ENCODE measurements around the gene RAB5B.
A peak's percentile ranks its signal among the peaks of the same experiment; 100 is the strongest.

RAB5B gene

GRCh38 chr12:55973599-55974307 lies at the start of gene RAB5B:
TSS of gene RAB5B (plus strand) at chr12:55974078. CDS start at chr12:55986961, 12,883 bp downstream.
- DNase-seq, result peak; percentile 100

- no peak for DNase-seq
These were observed 48.5 kb upstream of the RAB5B start for GRCh38 chr12:55925371-55925770.

- no peak for DNase-seq
These were observed 47.8 kb upstream of the RAB5B start for GRCh38 chr12:55925870-55926737.

GRCh38 chr12:55926738-55927587 lies 46.9 kb upstream of the RAB5B start:
- peak; percentile 92 for DNase-seq

- DNase-seq, result peak; percentile 73
These were observed 46.0 kb upstream of the RAB5B start, which contains the start of gene PYM1 for GRCh38 chr12:55927588-55928502. TSS of gene PYM1 (minus strand) at chr12:55927894. CDS start at chr12:55927761, 133 bp downstream.

- DNase-seq, result no peak
These were observed 44.5 kb upstream of the RAB5B start for GRCh38 chr12:55929306-55929791.

- peak; percentile 59 for DNase-seq
These were observed 43.0 kb upstream of the RAB5B start, which contains the start of gene DGKA for GRCh38 chr12:55930771-55931316. TSS of gene DGKA (plus strand) at chr12:55931162. CDS start at chr12:55936504, 5,342 bp downstream.

GRCh38 chr12:55931317-55931779 lies 42.5 kb upstream of the RAB5B start:
- no peak for DNase-seq

GRCh38 chr12:55931780-55932550 lies 41.9 kb upstream of the RAB5B start:
- peak; percentile 17 for DNase-seq

- DNase-seq, result peak; percentile 29
These were observed 41.3 kb upstream of the RAB5B start for GRCh38 chr12:55932551-55932910.

GRCh38 chr12:55933169-55933798 lies 40.6 kb upstream of the RAB5B start:
- DNase-seq, result peak; percentile 49

- no peak for DNase-seq
These were observed 39.8 kb upstream of the RAB5B start for GRCh38 chr12:55933799-55934742.

GRCh38 chr12:55934773-55935172 lies 39.1 kb upstream of the RAB5B start:
- DNase-seq, result no peak

- DNase-seq, result no peak
These were observed 38.1 kb upstream of the RAB5B start for GRCh38 chr12:55935738-55936151.

GRCh38 chr12:55937981-55938380 lies 35.9 kb upstream of the RAB5B start:
- DNase-seq, result no peak

GRCh38 chr12:55938826-55939501 lies 34.9 kb upstream of the RAB5B start:
- no peak for DNase-seq

- DNase-seq, result peak; percentile 74
These were observed 33.7 kb upstream of the RAB5B start for GRCh38 chr12:55940065-55940732.

Measured in GDM1 (cell line).